Measurements from ENCODE around the gene CRIM1. TPM values are rescaled to one million over a fixed set of nuclear protein-coding genes. Genes with fewer than 3 reads are reported as not detected.

CRIM1 gene
- total and polyA plus RNA-seq, 2 of the 8 experiments (the other 6 are each of a cell fraction or from before 2014, with no cell fraction given): 9.4 to 28.4 TPM

DNA sequence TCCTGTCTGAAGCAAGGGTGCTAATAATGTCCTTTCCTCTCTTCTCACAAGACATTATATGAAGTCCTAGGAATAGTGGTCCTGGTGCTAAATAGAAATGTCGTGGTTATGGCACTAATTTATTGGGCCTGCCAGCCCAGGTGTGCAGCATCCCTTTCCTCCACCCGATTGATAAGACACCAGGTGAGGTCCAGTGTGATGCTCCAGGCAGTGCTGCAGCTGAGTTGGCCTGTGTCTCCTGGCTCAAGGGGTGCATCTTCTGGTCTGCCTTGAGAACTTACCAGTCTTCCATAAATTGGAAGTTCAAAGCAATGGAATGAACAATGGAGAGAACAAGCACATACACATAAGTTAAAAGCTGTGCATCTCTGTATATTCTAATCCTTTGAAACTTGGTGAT, 26.9 kb downstream of the CRIM1 start (continued):
- TF ChIP-seq SP1 (IDR thresholded peaks at IDR 0.05; ENCODE audit: low read depth, low read length): no peak
- no peak for TF ChIP-seq PHF8 (conservative IDR thresholded peaks at IDR 0.05; ENCODE audit: low read depth, low read length)
- no peak for TF ChIP-seq NANOG (IDR thresholded peaks at IDR 0.05; ENCODE audit: insufficient read depth, low read depth, low read length, poor library complexity, severe bottlenecking)
- no peak for TF ChIP-seq SP2 (IDR thresholded peaks at IDR 0.05; ENCODE audit: low read length)
- no peak for TF ChIP-seq SIX5 (IDR thresholded peaks at IDR 0.05; ENCODE audit: low read depth, low read length)
